AG08396 (cell line): ENCODE data around the gene CDH4.

Source experiments
- DNase-seq: peaks from one replicate; pipeline ENCODE4 v3.0.0; 2012; ENCODE audit warnings: low spot score, mixed read lengths

Gene CDH4

GRCh38 chr20:61671559-61671958 is 419.5 kb downstream of the CDH4 start:
- DNase-seq: no peak

DNA sequence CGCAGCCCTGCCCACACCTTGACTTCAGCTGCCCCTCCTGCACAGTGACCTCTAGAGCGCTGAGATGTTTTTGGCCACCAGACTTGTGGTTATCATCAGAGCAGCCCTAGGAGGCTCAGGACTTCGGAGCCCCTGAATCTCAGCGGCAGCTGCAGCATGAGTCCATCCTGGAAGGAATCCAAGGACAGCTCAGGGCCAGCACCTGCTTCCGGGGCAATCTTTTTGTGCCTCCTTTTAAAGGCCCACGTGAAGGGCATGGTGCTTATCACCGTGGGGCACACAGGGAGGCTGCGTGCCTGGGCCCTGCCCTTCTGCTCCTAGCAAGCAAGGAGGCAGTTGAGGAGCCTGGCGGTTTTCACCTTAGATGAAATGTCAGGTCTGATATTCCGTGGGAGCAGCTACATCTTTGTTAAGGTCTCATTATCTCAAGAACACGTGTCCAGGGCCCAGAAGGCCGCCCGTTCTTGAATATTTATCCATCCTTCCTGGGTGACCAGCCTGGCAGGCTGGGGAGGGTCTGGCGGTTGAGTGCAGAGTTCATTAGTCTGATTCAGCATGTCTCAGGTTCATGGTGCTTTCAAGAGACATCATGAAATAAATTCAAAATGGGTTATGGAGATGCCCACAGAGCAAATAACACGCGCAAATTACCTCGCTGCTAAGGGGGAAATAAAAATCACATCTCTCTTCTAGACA is 421.2 kb downstream of the CDH4 start:
- DNase-seq: no peak

DNA sequence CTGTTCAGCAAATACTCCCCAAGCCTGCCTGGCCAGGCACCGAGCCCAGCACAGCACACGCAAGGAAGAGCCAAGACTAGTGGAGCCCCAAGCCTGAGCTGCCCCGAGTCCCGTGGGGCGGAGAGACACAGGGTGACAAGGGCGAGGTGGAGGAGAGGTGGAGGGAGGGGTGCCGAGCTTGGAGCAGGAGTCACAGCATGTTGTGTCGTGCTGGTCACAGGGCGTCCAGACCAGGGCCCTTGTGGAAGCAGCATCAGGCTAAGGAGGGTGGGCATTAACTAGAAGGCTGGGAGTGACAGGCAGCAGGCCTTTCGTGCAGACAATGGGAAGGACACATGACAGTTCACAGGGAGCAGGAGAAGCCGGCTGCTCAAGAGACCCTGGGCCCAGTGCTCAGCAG is 422.1 kb downstream of the CDH4 start:
- DNase-seq: no peak

GRCh38 chr20:61674688-61675087 is 422.6 kb downstream of the CDH4 start:
- no peak for DNase-seq

GRCh38 chr20:61677928-61678327 is 425.9 kb downstream of the CDH4 start:
- DNase-seq: no peak

DNA sequence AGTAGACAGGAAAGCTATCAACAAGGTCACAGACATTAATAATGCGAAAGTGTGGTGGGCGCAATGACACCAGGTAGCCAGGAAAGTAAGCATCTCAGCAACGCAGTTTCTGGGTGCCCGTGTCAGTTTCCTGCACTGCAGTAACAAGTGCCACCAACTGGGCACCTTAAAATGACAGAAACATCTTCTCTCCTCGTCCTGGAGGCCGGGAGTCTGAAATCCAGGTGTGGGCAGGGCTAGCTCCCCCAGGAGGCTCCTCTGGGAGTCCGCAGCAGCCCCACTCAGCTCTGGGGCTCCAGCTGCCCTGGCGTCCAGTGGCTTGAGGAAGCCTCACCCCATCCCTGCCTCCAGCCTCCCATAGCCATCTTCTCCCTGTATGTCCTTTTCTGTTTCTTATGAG is 426.4 kb downstream of the CDH4 start:
- no peak for DNase-seq

- DNase-seq: no peak
Measured at GRCh38 chr20:61679473-61679872, 427.4 kb downstream of the CDH4 start.

DNA sequence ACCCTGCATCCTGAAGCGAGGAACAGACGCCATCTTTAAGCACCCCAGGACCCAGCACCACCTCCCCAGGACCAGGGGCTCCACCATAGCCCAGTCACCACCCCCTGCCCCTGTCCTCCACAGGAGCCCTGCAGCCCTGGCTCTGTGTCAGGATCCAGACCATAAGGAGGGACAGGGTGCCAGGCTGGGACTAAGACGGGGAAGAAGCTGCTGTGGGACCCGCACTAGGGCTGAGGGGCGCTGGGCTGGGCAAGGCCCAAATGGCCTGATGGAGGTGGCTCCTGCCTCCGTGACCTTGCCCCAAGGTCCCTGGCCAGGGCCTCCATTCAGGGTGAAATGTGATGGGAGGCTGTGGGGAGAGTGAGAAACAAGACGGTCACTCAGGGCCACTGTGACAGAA is 428.0 kb downstream of the CDH4 start:
- no peak for DNase-seq

DNA sequence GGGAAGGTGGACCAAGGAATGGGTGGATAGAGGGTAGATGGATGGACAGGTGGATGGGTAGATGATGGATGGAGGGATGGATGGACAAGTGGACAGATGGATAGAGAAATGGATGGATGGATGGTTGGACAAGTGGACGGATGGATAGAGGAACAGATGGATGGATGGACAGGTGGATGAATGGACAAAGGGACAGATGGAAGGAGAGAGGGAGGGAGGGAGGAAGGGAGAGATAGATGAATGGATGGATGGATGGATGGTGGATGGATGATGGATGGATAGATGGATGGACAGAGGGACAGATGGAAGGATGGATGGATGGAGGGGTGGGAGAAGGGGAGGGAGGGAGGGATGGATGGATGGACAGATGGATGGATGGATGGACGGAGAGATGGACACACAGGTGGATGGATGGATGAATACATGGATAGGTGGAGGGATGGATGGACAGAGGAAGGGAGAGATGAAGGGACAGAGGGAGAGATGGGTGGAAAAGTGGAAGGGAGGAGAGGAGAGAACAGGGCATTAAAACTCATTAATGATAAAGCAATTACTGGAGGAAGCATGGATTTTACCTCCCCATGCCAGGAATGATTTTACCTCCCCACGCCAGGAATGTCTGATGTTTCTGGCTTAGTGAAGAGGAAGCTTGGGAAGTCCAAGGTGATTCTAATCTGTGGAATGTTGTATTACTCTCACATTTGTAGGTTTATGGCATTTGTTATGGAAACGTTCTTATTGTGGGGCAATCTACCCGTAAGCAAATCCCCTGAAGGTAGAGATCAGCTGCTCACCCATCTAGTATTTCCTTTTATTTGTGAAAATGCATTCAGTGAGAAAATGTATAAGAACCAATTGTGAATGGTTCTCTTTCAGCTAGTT is 430.3 kb downstream of the CDH4 start:
- DNase-seq: no peak

DNA sequence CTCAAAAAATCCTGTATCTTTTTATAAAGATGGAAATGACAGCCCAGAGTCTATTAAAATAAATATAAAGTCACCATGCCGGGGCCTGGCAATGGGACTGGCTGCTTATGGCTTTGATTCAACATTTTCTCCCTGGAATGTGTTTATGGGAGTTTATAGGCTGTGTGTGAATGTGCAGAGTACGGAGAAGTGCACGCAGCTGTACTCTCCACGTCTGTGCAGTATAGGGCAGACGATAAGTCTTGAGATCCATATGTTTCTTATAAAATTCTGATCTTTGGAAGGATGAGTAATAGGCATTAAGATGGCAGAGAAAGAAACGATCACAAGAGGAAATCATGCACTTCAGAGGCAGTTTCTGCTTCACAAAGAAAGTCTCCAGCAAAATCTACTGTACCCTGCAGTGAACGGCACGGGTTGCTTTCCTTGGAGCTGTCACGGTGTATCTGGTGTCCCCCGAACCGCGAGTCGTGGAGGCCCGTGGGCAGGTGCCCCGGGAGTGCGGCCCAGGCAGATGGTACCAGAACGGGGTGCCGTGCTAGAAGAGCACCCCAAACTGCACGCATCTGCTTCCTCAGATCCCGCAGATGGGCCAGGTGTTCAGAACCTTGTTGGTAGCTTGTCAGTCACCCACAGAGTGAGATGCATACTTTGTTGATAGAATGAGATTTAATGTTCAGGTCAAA is 431.1 kb downstream of the CDH4 start:
- no peak for DNase-seq

DNA sequence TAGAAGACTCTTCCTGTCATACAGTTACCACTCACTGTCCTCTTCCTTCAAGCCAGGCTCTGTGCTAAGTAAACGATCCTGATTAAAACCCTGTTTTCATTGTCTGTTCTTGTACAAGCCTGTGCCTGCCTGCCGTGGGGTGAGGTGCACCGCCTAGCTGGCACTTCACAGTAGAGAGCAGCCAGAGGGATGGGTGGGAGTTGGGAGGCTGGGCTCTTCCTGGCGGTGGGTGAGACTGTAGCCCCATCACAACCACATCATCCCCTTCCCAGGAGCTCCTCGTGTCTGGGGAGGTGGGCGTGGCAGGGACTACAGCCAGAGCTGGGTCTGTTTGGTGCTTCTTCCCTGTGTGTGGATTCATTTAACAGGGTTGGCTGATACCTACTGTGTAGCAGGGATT is 431.7 kb downstream of the CDH4 start:
- no peak for DNase-seq

- DNase-seq: no peak
Measured at GRCh38 chr20:61684136-61684535, 432.1 kb downstream of the CDH4 start.

- no peak for DNase-seq
Measured at GRCh38 chr20:61684583-61685235, 432.6 kb downstream of the CDH4 start.

- no peak for DNase-seq
Measured at GRCh38 chr20:61685462-61685861, 433.4 kb downstream of the CDH4 start.

GRCh38 chr20:61686051-61686936 is 434.2 kb downstream of the CDH4 start:
- no peak for DNase-seq

DNA sequence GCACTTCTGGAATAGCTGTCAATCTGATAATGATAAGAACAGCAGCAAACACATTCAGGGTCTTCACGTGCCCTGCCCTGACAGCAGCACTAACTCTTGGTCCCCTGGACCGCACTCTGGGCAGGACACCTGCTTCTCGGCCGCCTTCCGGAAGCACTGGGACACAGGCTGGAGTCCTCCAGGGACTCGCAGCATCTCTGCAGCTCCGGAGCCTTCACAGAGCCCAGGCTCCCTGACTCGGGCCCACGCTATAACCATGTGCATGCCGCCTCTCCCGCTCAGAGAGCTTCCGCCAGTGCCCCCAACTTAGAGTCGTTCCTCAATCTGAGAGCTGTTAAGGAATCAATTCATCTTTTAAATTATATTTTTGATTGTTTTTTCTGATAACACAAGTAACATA is 436.4 kb downstream of the CDH4 start:
- no peak for DNase-seq

GRCh38 chr20:61690150-61690549 is 438.1 kb downstream of the CDH4 start:
- no peak for DNase-seq

GRCh38 chr20:61690993-61691838 is 439.2 kb downstream of the CDH4 start:
- no peak for DNase-seq

- no peak for DNase-seq
Measured at GRCh38 chr20:61691978-61692377, 439.9 kb downstream of the CDH4 start.

GRCh38 chr20:61692479-61692878 is 440.4 kb downstream of the CDH4 start:
- DNase-seq: no peak
